Kidney (tissue), 14 donors: ENCODE data around the gene SCP2. TPM values are rescaled to one million over a fixed set of nuclear protein-coding genes. Genes with fewer than 3 reads are reported as not detected.

Experiments used
- DNase-seq, 5 donors: peaks; one replicate each; pipeline ENCODE4 v3.0.0-alpha.2; 2013 to 2020
- FAIRE-seq: peaks from 2 replicates; lab custom pipeline; 2012; peaks lifted over from hg19 to GRCh38; lab: Jason Lieb, UNC
- H3K27ac ChIP-seq, 2 donors: one replicate each; pipeline ENCODE4 v1.7.0; 2013; ENCODE audit warnings: low read depth in 2 of 2, low read length in 2 of 2, inconsistent platforms in 1 of 2
- H3K27me3 ChIP-seq: one replicate; pipeline ENCODE4 v1.7.1; 2013; ENCODE audit warnings: low read length, inconsistent platforms; ENCODE audit not compliant: control insufficient read depth, insufficient read depth
- H3K36me3 ChIP-seq, 3 donors: one replicate each; pipeline versions ENCODE4 v1.7.0 to v1.7.1; 2013; ENCODE audit warnings: low read length in 3 of 3, control low read depth in 1 of 3, inconsistent platforms in 1 of 3; ENCODE audit not compliant: insufficient read depth in 3 of 3, control insufficient read depth in 2 of 3
- H3K4me1 ChIP-seq, 3 donors: one replicate each; pipeline versions ENCODE4 v1.7.0 to v1.7.1; 2013; ENCODE audit warnings: low read length in 3 of 3, inconsistent platforms in 1 of 3, low read depth in 1 of 3; ENCODE audit not compliant: control insufficient read depth in 2 of 3, insufficient read depth in 2 of 3
- H3K4me3 ChIP-seq, 3 donors: one replicate each; pipeline versions ENCODE4 v1.7.0 to v1.8.1; 2013; ENCODE audit warnings: low read length in 3 of 3, control low read depth in 1 of 3, inconsistent platforms in 1 of 3
- H3K9ac ChIP-seq, 3 donors: one replicate each; pipeline versions ENCODE4 v1.7.0 to v1.7.1; 2013; ENCODE audit warnings: low read length in 3 of 3, control low read depth in 1 of 3, inconsistent platforms in 1 of 3
- H3K9me3 ChIP-seq, 3 donors: one replicate each; pipeline versions ENCODE4 v1.7.0 to v1.7.1; 2013; ENCODE audit warnings: low read length in 3 of 3, control low read depth in 1 of 3, inconsistent platforms in 1 of 3; ENCODE audit not compliant: control insufficient read depth in 2 of 3, insufficient read depth in 1 of 3
- intact Hi-C: fragments of 100-400 bp; cut with DNase I; formaldehyde crosslinking; loops from one replicate; pipeline ENCODE4 v1.11.1; 2022
- microRNA-seq: library from miRNA; unstranded; fragments of <30 nt; microRNA quantifications from one replicate; pipeline ENCODE4 v1.2.0, GENCODE V29; 2020
- polyA plus RNA-seq: library from polyadenylated mRNA; stranded (reverse); fragments of 350-450 nt; fragmentation: Illumina TruSeq; extraction: RNeasy Lipid Tissue Mini Kit (QIAGEN cat#74804); gene quantifications from one replicate; pipeline ENCODE4 v1.2.3, GENCODE V29; 2014; ENCODE audit warnings: low read depth, low replicate concordance; ENCODE audit not compliant: insufficient read depth
- total RNA-seq: library from RNA; stranded (reverse); fragmentation: NEBNext Ultra II Directional; extraction: Animal tissue kit (Norgen Biotek cat#: 25700); gene quantifications from one replicate; pipeline ENCODE4 v1.2.1, GENCODE V29; 2021
- TF ChIP-seq, protein P1 (sequence below): IDR thresholded peaks from 3 replicates; pipeline ENCODE4 v1.5.1; 2012; ENCODE audit warnings: mild to moderate bottlenecking, moderate library complexity, borderline replicate concordance; ENCODE audit not compliant: insufficient read depth; ENCODE audit errors: extremely low read depth
- donor health status: control.
- donor health status: control.
- donor health status: control.
- donor health status: control.
- donor health status: control.
- donor health status: DM: yes; HTN: yes; CAD: no.
- donor health status: Normal renal cell carcinoma (clear cell type).

The SCP2 gene
- total and polyA plus RNA-seq, 2 donors from 2014 or later, result 168 to 226 TPM

DNA sequence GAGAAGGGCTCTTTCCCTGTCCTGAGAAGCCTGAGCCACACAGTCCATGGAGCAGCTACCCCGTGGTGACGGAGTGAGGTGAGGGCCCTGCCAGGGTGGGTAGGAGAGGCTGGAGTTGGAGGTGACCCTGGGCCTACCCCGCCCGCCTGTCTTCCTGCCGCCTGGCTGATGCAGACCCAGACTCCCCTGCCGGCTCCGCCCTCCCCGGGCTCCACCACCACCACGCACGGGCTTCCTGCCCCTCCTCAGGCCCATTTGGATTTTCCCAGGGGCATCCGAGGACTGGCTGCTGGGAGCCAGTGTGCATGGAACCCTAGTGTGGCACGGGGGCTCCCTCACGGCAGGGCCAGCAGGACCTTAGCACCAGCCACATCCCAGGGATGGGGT lies 167.4 kb downstream of the SCP2 start:
- Histone ChIP-seq H3K4me1 (no peaks in the 10 kb centered on the region), H3K36me3 (peaks cover 0 to 2% (median 0%) of the 10 kb centered on the region in 3 donors), H3K27ac (no peak overlapping the region), H3K4me3 (no peak overlapping the region), H3K9me3 (peaks cover 0 to 2% (median 0%) of the 10 kb centered on the region in 3 donors), H3K27me3 (no peaks in the 10 kb centered on the region), H3K9ac (no peak overlapping the region)
- intact Hi-C loops, result no loop called here
- TF ChIP-seq, protein P1, sequence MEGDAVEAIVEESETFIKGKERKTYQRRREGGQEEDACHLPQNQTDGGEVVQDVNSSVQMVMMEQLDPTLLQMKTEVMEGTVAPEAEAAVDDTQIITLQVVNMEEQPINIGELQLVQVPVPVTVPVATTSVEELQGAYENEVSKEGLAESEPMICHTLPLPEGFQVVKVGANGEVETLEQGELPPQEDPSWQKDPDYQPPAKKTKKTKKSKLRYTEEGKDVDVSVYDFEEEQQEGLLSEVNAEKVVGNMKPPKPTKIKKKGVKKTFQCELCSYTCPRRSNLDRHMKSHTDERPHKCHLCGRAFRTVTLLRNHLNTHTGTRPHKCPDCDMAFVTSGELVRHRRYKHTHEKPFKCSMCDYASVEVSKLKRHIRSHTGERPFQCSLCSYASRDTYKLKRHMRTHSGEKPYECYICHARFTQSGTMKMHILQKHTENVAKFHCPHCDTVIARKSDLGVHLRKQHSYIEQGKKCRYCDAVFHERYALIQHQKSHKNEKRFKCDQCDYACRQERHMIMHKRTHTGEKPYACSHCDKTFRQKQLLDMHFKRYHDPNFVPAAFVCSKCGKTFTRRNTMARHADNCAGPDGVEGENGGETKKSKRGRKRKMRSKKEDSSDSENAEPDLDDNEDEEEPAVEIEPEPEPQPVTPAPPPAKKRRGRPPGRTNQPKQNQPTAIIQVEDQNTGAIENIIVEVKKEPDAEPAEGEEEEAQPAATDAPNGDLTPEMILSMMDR, result no peak
- no peak for DNase-seq
- FAIRE-seq, result no peak

Small RNAs within 50 kb of the gene (microRNA-seq; reads per million reads assigned to microRNA genes)
- not detected for gene MIR1273F
- gene MIR1273G, result not detected
- gene MIR5095, result not detected

Other genes with a start within 250 kb of the SCP2 start
- 19.1 TPM for gene COA7, start 228.9 kb upstream of the SCP2 start, total RNA-seq
- 12.2 TPM for gene COA7, start 228.9 kb upstream of the SCP2 start, polyA plus RNA-seq
- gene ZYG11B, start 200.8 kb upstream of the SCP2 start, total RNA-seq, result 28.2 TPM
- gene ZYG11B, start 200.8 kb upstream of the SCP2 start, polyA plus RNA-seq, result 7.8 TPM
- gene ZYG11A, start 84.5 kb upstream of the SCP2 start, total RNA-seq, result 0.28 TPM
- 0.84 TPM for gene ZYG11A, start 84.5 kb upstream of the SCP2 start, polyA plus RNA-seq
- gene ECHDC2, start 5.5 kb upstream of the SCP2 start, total RNA-seq, result 149 TPM
- 223 TPM for gene ECHDC2, start 5.5 kb upstream of the SCP2 start, polyA plus RNA-seq
- 8.1 TPM for gene PODN, start 134.9 kb downstream of the SCP2 start, total RNA-seq
- gene PODN, start 134.9 kb downstream of the SCP2 start, polyA plus RNA-seq, result 1.4 TPM
- gene SLC1A7, start 215.4 kb downstream of the SCP2 start, total RNA-seq, result not detected
- 1.0 TPM for gene SLC1A7, start 215.4 kb downstream of the SCP2 start, polyA plus RNA-seq